Stimulated activated CD4-positive, alpha-beta T cell treated with anti-CD3 and anti-CD28 coated beads, Interleukin-15, amount 100 ng/mL, for 1 hour (primary cell): Measurements from ENCODE around the gene RAB17.

Experiments
- DNase-seq, 2 donors: peaks; one replicate each; pipeline ENCODE4 v3.0.0-alpha.2; 2020; ENCODE audit warnings: low read depth in 1 of 2, low spot score in 1 of 2

Gene RAB17

DNA sequence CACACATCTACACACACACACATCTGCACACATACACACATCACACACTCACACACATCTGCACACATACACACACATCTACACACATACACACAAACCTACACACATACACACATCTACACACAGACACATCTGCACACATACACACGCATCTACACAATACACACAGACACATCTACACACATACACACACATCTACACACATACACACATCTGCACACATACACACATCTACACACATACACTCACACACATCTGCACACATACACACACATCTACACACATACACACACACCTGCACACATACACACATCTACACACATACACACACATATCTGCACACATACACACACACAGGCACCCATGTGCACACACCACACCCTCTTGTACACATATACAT, 24.6 kb downstream of the RAB17 start:
- no peak for DNase-seq

DNA sequence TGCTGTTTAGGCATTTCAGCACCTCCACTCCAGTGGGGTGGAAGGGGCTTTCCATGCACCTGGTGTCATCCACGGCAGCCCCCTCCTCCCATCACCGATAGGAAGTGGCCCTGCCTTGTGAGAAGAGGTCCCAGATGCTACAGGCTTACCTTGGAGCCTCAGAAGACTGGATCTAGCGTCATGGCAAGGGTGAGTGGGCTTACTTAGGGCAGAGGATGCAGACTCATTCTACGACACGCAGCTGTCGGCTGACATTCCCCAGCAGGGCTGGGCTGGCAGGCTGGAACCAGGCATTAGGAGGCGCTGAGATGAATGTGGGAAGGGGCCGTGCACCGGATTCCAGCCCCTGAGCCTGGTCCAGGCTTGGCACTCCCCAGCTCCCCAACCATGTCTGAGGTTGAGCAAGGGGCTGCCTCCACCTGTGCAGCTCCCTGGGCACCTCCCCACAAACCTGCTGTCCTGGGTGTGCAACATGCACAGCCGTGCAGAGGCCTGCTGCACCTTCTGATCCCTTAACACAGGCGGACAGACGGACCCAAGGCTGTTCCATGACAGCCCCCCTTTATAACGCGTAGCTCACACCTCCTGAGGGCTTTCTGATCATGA, 25.9 kb downstream of the RAB17 start:
- DNase-seq: no peak

DNA sequence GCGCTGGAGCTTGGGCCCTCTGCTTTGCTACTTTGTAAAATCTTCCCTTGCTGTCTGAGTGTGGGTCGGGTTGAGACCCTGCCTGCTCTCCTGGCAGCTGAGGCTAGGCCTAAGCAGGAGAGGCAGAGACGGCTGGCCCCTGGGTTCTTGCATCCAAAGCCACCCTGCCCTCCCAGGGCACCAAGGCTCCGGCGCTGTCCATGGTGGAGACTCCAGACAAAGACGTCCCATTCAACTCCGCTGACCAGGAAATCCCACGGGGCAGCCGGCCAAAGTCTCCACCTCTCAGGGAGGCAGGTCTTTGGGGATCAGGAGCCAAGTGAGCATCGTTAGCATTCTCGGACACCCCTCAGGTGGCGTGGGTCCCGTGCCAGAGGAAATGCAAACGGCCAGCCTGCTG, 26.7 kb downstream of the RAB17 start:
- no peak for DNase-seq

DNA sequence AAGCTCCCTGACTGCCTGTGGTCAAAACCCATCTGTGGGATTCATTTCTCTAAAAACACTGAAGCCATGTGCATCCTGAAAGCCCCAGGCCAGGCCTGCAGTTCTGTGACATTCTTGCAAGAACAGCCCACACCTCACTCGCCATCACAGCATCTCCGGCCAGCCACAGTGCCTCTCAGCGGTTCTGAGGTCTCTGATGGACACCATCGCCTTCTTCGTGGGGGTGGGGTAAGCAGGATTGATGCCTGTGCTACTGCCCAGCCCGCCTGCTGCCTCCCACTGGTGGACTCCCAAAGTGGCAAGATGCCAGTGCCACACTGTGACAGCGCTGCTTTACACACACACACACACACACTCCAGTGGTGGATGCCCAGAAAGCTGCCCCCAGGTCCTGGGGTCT, 29.3 kb downstream of the RAB17 start:
- no peak for DNase-seq

DNA sequence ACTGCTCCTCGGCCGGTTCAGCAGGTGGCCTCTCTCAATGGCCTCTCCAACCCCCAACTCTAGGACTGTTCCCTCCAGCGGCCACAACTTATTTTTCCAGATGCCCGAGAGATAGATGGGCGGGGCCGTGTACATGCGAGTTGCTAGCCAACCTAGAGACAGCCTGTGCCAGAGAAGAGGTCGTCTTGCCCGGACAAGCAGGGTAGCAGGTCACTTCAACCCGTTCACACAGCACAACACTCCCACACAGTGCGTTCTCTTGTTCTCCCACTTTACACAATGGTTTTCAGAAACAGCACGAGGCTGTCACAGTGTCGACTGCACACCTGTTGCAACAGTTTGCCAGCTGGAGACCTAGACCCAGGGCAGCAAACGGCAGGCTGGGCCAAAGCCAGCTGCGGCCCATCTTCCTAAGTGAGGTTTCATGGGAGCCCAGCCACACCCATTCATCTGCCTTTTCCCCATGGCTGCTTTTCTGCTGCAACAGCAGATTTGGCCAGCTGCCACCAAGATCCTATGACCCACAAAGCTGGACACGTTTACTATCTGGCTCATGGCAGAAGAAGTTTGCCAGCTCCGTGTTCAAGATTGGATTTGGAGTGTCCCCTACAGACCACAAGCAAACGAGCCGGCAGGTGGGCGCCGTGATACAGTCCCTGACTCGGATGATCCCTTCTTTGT, 31.4 kb downstream of the RAB17 start:
- DNase-seq: no peak

DNA sequence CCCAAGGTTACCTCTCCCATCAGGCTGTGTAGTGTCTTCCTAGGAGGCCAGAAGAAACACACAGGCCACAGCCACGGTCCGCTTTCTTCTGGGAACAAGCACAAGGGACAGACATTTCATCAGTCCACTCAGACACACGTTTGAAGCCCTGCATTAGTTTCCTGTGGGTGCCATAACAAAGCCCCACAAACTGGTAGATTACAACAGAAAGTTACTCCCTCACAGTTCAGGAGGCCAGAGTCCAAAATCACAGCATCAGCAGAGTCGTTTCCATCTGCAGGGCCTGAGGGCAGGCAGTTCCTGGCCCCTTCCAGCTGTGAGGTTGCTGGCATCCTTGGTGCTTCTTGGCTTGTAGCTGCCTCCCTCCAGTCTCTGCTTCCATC, 32.9 kb downstream of the RAB17 start:
- no peak for DNase-seq

DNA sequence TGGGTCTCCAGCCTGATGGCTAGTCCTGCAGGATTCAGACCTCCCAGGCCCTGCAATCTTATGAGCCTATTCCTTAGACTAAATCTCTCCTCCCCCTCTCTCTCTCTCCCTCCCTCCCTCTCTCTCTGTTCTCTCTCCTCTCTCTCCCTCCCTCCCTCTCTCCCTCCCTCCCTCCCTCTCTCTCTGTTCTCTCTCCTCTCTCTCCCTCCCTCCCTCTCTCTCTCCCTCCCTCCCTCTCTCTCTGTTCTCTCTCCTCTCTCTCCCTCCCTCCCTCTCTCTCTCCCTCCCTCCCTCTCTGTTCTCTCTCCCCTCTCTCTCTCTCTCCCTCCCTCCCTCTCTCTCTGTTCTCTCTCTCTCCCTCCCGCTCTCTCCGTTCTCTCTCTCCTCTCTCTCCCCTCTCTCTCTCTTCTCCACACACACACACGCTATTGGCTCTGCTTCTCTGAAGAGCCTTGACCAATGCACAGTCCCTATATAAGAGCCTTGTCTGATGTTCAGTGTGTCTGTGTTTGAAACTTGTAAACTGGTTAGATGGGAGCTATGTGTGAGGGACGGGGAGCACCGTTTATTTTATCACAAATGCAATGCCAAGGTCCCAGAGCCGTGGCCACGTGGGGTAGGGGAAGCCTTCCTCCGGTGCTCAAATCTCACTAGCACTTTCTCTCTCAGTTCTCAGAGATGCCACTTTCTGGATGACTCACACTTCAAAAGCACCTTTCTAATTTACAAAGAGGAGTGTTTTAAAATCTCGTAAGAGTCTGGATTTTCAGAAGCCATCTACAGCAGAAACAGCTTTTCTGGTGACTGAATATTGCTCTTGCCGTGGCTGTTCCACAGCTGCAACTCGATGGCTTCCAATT, 33.5 kb downstream of the RAB17 start:
- DNase-seq: peak in 1 of 2 donors; percentile 19

DNA sequence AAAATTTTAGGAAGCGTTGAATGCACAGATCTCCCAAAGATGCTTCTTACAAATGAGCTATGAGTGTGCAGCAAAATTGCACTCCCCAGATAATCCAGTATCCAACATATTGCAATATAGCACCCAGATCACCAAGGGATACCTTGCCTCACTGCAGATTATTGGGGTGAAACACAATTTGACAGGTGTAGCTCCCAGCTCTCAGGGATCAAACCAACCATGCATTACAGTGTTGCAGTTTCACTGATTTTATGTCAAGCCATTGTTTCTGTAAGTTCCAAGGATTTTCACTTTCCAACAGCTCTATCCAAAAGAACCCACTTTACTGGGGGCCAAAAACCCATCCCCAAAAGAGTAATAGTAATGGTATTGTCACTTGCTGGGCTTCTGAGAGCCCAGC, 35.0 kb downstream of the RAB17 start:
- DNase-seq: no peak

DNA sequence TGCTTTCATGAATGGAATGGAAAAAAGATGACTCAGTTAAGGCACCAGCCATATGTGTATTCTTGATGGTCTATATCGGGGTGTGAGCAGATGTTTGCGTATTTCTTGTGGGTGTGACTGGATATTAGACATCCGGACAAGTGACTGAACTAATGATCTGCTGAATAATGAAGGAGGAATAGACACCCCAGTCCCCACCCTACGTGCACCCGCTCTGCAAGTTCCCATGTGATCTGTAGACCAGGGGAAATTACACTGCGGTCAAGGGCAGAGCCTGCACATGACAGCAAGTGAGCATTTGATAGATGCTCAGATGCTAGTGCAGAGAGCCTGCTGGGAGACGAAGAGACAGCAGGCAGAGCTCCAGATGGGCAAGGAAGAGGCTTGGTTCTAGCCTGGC, 36.6 kb downstream of the RAB17 start:
- no peak for DNase-seq

DNA sequence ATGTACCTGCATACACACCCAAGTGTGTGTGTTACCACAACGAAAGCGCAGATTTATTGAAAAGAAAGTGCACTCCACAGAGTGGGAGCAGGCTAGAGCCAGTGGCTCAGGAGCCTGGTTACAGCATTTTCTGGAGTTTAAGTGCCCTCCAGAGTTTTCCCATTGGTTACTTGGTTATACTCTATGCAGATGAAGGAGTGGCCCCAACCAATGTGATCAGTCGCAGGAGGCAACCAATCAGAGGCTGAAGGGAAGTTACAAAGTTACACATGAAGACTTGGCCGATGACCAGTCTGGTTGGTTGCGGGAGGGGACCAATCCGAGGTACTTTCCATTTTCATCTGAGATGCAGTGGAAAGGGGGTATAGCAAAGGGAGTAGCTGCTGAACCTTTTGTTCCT, 37.6 kb downstream of the RAB17 start:
- no peak for DNase-seq

DNA sequence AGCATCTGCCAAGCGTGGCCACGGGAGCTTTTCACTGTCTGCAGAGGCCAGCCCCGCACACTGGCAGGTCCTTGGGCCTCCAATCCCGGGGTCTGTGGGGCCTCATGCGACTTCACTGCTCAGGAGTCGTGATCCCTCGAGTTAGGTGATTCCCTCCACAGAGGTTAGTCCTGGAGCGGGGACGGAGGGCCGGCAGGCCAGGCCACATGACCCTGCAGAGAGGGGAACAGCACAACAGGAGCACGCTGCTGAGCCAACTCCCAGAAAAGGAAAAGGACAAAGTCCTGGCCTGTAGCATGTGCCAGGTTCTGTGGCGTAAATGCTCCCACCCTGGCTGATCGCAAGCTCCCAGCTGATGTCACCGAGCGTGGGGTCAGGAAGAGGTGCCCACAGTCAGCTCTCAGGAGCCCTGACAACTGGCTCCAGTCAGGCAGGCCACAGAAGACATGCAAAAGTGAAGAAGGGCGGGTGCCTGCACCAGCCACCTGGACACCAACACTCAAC, 39.4 kb downstream of the RAB17 start:
- no peak for DNase-seq

DNA sequence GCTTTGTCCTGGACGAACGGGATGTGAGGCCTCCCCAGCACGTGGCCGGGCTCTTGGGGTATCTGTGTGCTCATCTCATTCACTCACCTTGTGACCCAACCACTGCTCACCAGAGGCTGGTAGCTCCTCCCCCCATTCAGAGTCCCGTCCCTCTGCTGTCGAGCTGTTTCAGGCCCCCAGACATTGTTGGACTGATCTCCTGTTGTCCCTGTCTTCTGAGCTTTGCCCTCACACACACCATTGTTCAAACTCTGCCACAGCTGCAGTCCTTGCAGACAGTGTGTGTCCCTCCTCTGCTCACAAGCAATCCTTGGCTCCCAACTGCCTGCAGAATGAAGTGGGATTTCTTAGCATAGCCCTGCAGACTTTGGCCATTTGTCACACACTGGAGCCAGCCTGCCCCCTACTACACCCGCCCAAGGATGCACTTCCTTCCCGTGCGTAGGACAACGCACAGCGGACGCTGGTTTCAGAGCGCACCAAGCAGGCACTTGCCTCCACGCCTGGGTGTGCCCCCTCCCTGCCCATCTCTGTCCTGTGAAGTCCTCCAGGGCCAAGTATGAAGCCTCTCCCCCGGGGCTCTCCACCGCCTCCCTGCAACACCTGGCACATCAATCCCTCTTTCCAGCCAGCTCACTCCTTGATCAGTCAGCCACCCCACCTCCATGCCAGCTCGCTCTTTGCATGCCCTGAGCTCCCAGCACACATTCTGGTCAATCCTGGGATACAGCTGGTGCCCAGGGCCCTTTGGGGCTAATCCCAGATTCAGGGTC, 40.7 kb downstream of the RAB17 start:
- no peak for DNase-seq

DNA sequence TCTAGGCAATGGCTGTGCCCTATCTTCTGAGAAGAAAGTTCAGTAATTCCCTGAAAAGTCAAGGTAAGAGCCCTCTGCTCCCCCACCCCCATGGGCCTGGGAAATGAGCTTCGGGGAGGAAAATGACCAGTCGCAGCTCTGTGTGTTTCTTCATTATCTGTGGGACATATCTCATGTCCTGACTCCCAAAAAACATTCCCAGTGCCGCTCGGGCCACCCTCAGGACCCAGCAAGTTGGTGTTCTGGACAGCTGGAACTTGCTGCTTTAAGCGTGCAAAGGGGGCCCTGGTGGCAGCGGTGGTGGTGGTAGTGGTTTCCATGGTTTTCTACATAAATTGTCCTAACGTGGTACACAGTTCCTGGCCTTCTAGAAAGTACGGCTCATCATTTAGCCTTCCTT, 41.3 kb downstream of the RAB17 start:
- no peak for DNase-seq

DNA sequence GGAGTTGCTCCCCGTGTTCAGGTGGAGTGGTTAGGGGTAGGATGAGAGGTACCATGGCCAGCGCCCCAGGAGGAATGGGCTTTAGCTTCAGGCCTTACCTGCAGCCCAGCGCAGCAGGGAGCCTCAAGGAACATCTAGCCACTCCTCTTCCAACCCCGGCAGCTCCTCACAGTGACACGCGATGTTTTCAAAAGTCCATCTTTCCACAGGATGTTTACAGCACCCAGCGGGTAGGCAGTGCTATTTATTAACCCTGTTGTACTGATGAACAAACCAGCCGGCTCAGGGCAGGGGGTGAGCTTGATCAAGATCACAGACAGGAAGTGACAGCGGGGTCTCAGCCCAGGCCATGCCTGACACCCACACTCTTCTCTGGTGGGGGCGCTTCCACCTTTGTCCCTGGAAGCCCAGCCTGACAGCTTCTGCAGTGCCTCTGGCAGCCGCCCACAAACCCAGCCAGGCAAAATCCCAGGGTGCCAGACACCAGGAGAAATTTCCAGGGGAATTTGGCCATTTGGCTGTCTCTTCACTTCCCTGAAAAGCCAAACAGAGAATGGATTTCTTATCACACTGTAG, 42.6 kb downstream of the RAB17 start:
- DNase-seq: no peak

DNA sequence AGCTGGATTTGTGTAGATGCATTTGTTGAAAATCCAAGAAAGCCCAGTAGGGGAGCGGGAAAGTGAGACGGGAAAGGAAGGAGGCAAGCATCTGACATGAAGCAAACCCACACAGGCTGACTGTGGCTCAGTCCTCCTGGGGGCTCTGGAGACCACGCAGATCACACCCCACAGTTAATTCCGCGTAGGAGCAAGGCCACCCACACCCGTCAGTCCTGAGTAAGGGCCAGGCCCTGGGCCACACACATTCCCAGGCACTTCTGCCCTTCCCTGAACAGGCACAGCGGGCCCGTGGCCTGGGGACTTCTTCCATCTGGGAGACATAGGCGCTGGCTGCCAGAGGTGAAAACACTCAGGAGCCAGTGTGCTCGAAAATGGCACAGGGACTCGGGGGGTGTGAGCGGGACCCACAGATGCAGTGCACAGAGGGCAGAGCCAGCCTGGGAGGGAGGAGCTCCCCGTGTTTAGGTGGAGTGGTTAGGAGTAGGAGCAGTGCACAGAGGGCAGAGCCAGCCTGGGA, 43.6 kb downstream of the RAB17 start:
- no peak for DNase-seq

DNA sequence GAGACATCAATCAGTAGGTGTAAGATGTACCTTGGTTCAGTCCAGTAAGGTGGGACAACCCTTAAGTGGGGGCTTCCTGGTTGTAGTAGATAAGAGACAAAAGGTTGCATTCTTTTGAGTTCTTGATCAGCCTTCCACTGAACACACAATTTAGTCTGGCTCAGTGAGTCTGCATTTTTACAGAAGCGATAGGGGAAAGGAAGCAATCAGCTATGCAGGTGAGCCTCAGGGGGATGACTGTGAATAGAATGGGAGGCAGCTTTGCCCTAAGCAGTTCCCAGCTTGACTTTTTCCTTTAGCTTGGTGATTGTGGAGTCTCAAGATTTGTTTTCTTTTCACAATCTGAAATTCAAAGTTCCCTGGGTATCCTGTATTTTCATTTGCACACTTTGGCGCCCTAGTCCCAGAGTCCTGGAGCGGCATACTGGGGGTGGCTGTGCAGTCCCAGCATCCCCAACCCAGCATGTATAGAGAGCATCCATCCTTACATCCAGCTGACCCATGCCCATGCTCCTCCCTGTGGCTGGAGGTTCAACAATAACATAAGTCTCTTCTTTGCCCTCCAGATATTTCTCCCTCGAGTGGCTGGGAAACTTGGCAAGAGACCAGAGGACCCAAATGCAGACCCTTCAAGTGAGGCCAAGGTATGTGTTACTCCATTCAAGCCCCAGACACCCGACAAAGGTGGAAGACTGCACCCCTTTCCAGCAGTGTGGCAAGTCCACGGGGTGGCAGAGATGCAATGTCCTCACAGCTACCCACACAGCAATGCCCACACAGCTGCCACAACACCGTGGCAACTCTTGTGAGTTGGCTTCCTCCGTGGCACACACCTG, 44.3 kb downstream of the RAB17 start:
- no peak for DNase-seq

DNA sequence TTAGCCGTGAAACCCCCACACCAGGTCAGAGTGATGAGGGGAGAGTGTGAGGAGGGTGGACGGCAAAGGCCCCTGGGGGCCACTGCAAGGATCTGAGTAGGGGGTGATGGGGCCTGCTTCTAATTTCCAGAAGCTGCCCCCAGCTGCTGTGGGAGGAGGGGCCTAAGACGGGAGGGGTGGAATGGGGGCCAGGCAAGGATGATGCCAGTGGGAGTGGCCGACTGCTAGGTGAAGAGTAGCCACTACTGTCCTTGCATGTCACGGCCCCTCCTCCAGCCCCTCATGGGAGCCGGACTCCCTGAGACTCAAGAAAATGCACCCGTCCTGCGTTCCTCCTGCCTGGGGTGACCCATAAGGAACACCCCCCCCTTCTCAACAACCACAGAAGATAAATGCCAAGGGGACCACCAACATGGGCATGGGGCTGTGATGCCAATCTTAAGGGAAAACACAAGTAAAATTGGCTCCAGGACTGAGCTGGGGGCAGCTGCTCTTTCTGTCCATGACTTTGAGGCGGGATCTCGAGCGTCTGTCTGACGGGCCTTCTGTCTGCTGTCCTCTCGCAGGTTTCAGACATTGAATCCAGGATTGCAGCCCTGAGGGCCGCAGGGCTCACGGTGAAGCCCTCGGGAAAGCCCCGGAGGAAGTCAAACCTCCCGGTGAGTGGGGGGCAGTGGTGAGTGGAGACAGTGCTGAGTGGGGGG, 48.4 kb downstream of the RAB17 start:
- DNase-seq: no peak

DNA sequence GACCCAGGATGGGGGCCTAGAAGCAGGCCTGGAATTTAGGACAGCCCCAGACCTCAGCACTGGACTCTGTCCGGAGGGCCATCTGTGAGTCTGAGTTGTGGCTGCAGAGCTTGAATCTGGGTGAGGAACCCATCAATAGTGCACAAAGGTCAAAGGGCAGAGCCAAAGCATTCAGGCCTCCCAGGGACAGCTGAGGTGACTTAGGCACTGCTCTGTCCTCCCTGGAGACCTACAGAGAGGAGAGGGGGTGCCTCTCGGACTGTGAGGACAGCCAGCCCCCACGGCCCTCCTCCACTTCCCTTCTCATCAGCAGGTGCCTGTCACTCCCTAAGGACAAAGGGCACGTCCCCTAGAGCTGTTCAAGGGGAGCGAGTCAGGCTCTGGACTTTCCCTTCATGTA, 49.3 kb downstream of the RAB17 start:
- no peak for DNase-seq

DNA sequence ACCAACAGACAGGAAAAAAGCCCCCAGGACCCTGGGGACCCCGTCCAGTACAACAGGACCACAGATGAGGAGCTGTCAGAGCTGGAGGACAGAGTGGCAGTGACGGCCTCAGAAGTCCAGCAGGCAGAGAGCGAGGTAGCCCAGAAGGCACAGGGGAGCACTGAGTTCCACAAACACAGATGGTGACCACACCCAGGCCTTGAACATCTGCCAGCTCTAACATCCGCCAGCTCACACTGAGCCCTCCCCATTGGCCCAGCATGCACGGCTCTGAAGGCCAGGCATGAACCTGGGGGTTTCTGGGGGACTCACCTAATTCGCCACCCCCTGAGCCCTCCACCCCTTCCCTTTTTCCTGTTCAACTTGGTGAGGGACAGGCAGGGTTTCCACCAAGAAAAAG, 49.7 kb downstream of the RAB17 start:
- no peak for DNase-seq
